SHP77 treated with DMSO at 0.1 percent for 48 hours (cell line): Measurements from ENCODE around the gene FLCN.

Source experiments
- DNase-seq: peaks from one replicate; lab custom pipeline; 2025; lab: John Stamatoyannopoulos, UW

The FLCN gene

DNA sequence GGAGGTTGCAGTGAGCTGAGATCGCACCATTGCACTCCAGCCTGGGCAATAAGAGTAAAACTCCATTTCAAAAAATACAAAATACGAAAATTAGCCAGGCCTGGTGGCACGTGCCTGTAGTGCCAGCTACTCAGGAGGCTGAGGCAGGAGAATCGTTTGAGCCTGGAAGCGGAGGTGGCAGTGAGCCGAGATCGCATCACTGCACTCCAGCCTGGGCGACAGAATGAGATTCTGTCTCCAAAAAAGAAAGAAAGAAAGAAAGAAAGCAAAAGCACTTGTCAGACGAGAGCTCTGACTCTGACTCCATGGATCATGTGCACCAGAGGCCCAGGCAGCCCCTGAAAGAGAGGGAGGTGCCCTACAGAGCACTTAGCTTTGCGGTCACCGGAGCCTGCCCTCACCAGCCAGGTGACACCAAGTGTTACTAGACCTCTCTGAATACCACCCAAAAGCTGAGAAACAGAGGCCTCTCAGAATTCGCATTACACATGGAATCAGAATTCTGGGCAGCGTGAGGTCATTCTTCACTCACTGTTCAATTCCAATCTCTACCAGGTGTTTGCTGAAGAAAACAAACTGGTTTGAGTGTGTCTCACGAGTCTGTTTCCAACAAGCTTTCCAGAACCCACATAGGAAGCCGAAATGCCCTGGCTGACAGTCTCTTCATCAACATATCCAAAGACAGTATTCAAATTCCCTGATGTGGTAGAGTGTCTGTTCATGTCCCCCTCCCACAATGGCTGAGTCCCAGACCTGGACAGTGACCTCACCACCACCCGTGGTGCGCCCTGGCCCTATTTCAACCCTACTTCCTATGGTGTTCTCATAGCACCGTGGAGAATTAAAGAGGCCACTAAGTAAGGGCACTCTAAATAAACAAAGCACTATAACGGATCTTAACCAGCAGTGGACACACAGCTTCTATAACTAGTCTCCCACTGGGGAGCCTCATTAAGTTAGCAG lies 1.5 kb downstream of the FLCN start:
- no peak for DNase-seq

- DNase-seq = no peak
Observed at GRCh38 chr17:17232303-17232621, 4.7 kb downstream of the FLCN start.

DNA sequence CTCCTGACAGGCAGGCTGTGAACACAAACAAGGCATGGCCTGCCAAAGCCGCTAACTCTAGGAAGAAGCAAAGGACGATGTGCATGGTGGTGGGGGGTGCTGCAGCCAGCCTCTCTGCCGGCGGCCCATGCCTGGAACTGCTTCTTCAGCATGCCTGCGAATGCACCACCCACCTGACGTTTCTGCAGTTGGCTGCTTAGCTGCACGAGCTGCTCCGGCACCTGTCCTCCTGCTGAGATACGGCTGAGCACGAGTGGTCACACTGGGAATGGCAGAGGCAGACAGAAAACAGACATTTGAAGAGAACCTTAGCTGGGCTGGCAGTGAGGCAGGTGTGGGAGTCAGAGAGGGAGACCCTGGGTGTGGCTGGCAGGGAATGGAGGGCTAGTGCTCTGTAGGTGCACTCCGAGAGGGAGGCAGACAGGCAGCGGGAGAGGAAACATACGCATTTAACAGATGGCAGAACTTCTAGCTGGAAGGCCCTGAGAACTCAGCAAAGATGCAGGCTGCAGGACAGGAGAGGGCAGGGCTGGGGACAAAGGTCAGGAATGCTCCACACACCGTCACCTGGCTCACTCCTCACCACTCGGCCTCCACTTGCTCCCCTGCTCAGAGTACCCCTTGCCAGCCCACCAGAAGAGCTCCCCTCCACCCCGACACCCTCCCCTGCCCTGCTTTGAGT lies 5.2 kb downstream of the FLCN start:
- no peak for DNase-seq

DNA sequence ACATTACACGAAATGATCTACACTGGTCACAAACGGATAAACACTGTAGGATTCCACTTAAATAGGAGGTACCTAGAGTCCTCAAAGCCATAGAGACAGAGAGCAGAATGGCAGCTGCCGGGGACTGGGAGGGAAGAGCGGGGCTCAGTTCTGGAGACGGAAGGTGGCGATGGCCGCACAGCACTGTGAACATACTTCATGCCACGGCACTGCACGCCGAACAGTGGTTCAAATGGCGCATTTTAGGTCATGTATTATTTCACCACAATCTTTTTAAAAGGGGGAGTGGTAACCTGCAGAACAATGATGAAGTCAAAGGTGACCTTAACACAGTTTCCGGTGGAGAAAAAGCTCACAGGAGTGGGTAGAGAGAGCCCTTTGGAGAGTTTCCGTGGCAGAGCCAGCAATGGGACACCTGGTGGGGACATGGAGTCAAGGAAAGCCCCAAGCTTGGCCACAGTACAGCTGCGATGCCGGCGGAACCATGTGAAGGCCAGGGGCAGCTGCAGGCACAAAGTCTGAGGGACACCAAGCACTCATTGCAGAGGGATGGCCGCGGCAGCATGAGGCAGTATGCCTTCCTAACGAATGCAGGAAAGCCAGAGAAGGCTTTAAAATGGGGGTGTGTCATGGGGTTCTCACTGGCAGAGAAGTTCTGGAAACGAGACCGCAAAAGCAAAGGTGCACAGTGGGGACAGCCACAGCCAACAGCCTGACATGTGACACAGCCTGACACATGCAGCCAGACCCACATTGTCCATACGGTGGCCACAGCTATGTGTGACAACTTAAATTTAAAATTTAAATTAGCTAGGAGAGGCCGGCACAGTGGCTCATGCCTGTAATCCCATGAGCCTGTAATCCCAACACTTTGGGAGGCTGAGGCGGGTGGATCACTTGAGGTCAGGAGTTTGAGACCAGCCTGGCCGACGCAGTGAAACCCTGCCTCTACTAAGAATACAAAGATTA lies 7.3 kb downstream of the FLCN start:
- no peak for DNase-seq

DNA sequence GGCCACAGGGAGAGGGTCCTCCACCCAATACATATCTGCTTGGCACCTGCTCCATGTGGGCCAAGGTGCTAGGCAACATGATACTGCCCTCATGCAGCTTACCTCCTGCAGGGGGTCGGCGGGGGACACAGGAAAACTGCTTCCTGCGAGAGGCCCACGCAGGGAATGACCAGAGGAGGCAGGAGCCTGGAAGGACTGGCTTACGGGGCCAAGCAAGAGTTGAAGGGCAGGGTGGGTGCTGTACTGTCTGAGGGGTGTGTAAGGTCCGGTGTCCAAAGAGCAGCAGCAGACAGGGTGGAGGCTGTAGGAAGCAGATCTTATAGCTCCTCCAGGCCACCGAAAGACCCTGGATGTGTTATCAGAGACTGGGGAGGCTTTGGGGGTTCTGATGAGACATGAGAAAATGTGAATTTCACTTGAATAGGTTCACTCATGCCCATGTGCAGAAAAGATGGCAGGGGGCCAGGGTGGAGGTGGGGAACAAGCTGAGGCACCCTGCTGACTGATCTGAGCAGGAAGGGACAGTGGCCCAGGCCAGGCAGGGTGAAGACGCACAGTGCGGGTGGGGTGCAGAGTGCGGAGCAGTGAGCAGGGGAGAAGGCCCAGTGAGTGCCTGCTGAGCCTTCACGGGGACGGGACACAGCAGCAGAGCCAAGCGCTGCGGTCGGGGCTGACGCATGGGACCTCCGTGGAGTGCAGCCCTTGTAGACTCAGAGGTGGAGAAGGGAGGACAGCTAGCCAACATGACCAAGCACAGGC lies 8.3 kb downstream of the FLCN start:
- DNase-seq = no peak

GRCh38 chr17:17227608-17228520 lies 9.1 kb downstream of the FLCN start:
- DNase-seq = no peak

- no peak for DNase-seq
Observed at GRCh38 chr17:17226451-17227265, 10.3 kb downstream of the FLCN start.

GRCh38 chr17:17225901-17226300 lies 11.1 kb downstream of the FLCN start:
- DNase-seq = no peak

DNA sequence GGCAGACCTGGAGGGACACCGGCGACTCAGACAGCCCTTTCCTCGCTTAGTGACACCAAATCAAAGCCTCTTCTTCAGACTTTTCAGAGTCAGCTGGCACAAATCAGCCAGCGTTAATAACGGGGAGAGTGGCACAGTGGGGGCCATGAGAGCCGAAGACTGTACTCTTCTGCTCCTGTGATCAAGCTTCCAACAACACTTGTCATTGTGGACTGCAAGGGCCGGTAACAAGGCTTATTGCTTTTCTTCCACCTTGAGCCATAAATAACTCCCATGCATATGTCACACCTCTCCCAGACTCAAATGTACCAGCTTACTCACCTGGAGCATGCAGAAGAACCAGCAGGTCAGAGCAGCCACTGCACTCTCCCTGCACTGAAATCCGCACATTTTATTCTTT lies 12.8 kb downstream of the FLCN start:
- no peak for DNase-seq

- DNase-seq = no peak
Observed at GRCh38 chr17:17223736-17224135, 13.2 kb downstream of the FLCN start.

- no peak for DNase-seq
Observed at GRCh38 chr17:17221329-17221728, 15.6 kb downstream of the FLCN start.

DNA sequence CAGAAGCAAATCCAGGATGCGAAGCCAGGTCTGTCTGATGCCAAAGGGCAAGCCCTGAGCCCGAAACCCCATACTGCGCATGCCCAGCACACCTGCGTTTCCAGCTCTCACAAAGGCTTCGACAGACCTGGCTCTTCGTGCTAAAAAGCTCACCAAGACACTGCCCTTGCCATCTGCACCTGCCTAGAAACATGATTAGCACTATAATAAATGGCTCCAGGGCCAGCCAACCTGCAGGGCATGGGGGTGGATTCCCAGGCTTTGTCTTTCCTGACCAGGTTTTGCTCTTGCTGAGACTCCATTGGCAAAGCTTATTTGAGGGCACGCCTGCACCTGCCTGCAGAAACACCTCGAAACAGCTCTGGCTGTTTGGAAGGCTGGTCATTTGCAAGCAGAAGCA lies 16.4 kb downstream of the FLCN start:
- DNase-seq = no peak

- no peak for DNase-seq
Observed at GRCh38 chr17:17217995-17218394, 19.0 kb downstream of the FLCN start.

DNA sequence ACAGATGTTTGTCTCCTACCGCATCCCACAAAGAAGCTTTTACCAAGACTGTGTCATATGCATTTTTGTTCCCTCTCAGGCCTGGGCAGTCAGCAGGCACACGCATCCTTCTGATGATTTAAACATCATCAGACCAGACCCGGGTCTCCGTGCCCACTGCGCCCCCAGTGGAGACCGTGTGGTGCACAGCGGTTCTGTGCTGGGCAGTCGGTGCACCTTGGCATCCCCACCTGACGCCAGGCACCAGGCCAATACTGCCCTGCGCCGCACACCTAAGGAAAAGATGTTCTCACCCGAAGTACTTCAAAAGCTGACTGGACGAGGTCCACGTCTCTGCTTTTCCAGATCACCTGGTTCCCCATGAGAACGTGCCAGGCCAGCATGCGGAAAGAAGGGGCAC lies 20.2 kb downstream of the FLCN start:
- no peak for DNase-seq

- no peak for DNase-seq
Observed at GRCh38 chr17:17216236-17216635, 20.7 kb downstream of the FLCN start.

DNA sequence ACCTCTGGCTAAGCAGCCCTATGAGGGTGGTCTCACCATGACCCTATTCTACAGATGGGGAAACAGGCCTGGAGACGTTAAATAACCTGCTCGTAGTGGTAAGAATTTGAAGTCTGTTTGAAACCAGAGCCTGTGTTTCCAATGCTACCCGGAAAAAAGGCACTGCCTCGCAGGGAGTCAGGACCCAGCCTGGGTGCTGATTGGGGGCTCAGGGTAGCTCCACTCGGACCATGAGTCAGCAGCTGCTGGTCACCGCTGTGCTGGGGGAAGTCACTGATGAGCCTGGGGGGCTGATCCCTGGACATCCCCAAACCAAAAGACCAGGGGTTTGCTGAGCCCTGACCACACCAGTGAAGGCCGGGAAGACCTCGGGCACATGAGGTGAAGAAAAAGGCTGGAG lies 21.4 kb downstream of the FLCN start:
- no peak for DNase-seq

- no peak for DNase-seq
Observed at GRCh38 chr17:17214646-17215436, 22.1 kb downstream of the FLCN start.

GRCh38 chr17:17213775-17214174 lies 23.2 kb downstream of the FLCN start:
- DNase-seq = no peak

DNA sequence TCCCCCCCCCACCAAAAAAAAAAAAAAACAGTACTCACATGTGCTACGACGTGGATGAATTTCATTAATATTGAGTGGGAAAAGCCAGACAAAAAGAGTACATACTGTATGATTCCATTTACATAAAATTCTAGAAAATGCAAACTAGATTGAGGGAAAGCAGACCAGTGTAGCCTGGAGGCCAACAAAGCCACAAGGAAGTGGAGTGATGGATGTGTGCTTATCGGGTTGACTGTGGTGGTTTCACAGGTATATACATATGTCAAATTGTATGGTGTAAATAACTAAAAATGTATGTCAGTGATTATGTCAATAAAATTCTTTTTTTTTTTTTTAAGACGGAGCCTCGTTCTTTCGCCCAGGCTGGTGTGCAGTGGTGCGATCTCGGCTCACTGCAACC lies 29.0 kb downstream of the FLCN start:
- no peak for DNase-seq
